ENCODE measurements around the gene SLC6A3.
"Not testable (repeated sequence)": the region's sequence is repeated elsewhere in the genome, so short reads cannot be mapped to it uniquely, and the experiment has no call there.

Gene SLC6A3

DNA sequence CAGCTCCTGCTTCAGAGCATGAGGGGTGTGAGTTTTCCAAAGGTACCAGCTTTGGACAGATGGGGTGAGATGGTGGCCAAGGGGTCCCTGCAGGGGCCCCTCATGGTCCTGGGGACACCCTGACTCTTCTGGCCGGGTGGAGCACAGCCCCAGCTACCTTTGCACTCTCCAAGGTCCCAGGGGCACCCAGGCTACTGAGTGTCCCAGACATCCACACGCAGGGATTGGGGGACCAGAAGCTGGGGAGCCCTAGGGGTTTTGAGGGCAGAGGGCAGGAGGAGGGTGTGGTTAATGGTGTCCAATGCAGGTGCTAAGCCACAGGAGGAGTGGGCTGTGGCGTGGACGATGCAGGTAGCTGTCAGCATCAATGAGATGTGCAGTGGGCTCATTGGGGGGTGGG, 84.4 kb downstream of the SLC6A3 start:
- H3K36me3 ChIP-seq: no peaks in the 10 kb centered on the region
- TF ChIP-seq, protein P1, sequence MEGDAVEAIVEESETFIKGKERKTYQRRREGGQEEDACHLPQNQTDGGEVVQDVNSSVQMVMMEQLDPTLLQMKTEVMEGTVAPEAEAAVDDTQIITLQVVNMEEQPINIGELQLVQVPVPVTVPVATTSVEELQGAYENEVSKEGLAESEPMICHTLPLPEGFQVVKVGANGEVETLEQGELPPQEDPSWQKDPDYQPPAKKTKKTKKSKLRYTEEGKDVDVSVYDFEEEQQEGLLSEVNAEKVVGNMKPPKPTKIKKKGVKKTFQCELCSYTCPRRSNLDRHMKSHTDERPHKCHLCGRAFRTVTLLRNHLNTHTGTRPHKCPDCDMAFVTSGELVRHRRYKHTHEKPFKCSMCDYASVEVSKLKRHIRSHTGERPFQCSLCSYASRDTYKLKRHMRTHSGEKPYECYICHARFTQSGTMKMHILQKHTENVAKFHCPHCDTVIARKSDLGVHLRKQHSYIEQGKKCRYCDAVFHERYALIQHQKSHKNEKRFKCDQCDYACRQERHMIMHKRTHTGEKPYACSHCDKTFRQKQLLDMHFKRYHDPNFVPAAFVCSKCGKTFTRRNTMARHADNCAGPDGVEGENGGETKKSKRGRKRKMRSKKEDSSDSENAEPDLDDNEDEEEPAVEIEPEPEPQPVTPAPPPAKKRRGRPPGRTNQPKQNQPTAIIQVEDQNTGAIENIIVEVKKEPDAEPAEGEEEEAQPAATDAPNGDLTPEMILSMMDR (IDR thresholded peaks at IDR 0.05): no peak
- peaks cover 58% of the 10 kb centered on the region for H3K27me3 ChIP-seq
- H3K4me1 ChIP-seq (ENCODE audit: control insufficient read depth in 1 of 2, insufficient read depth in 1 of 2, low read depth in 1 of 2, low read length in 1 of 2): no peaks in the 10 kb centered on the region
- no peaks in the 10 kb centered on the region for H3K9me3 ChIP-seq
- H3K27ac ChIP-seq: no peak overlapping the region
- H3K4me3 ChIP-seq (ENCODE audit: low read depth in 1 of 2, low read length in 1 of 2): no peak overlapping the region

DNA sequence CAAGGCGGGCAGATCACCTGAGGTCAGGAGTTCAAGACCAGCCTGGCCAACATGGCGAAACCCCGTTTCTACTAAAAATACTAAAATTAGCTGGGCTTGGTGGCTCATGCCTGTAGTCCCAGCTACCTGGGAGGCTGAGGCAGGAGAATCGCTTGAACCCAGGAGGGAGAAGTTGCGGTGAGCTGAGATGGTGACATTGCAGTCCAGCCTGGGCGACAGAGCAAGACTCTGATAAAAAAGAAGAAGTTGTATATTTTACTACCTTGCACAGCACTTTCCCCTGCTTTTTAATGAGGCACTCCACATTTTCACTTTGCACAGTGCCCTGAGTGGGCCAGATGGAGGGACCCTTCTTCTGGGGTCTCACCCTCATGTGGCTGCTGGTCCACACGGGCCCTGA, 84.9 kb downstream of the SLC6A3 start:
- not testable (repeated sequence) for H3K36me3 ChIP-seq; H3K27ac ChIP-seq; H3K9me3 ChIP-seq; H3K4me1 ChIP-seq (ENCODE audit: control insufficient read depth in 1 of 2, insufficient read depth in 1 of 2, low read depth in 1 of 2, low read length in 1 of 2); H3K4me3 ChIP-seq (ENCODE audit: low read depth in 1 of 2, low read length in 1 of 2)
- peaks cover 60% of the 10 kb centered on the region for H3K27me3 ChIP-seq

DNA sequence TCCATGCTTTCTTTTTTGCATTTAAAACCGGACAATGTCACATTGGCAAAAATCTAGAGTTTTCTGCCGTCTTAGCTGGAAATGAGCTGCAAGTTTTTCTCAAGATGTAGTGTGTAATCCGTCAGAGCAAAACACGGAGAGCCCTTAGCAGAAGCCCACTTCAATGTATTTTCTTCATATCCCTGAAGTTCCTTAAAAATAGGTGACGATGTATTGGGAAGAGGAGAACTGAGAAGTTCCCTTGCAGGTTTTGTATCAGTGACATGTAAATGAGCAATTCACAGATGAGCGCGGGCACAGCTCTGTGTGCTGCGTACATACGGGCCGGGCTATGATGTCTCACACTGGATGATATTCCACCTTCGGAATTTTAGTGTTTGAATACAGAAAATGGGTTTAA, 85.5 kb downstream of the SLC6A3 start:
- H3K4me1 ChIP-seq (ENCODE audit: control insufficient read depth in 1 of 2, insufficient read depth in 1 of 2, low read depth in 1 of 2, low read length in 1 of 2): no peaks in the 10 kb centered on the region
- no peak overlapping the region for H3K4me3 ChIP-seq (ENCODE audit: low read depth in 1 of 2, low read length in 1 of 2)
- no peaks in the 10 kb centered on the region for H3K9me3 ChIP-seq
- no peaks in the 10 kb centered on the region for H3K36me3 ChIP-seq
- H3K27ac ChIP-seq: no peak overlapping the region
- peaks cover 61% of the 10 kb centered on the region for H3K27me3 ChIP-seq
- TF ChIP-seq, protein P1 (IDR thresholded peaks at IDR 0.05): no peak

DNA sequence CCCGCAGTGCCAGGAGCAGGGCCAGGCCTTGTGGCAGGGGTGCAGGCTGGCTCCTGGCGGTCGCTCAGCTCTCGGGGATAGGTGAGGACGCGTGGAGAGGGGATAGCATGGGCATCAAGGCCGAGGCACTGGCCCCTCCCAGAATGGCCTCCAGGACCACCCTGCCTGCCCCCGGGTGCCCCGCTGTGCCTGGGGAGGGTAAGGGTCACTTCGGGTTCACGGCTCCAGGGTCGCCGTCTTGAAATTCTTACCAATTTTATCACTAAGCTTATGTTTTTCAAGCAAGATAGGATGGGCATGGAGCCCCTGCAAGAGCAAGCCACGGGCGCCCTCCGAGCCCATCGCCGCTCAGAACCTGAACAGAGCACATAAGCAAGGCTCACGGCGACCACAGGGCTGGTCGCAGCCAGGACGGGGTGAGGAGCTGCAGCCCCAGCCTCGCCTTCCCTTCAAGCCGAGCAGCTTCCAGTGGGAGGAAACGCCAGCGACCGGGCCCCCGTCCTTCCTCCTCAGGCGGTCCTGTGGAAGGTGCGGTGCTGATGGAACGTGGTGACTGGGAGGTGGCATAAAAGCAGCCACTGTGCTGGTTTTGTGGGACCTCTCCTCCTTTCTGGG, 86.1 kb downstream of the SLC6A3 start:
- Histone ChIP-seq H3K9me3 (no peaks in the 10 kb centered on the region), H3K27me3 (peaks cover 59% of the 10 kb centered on the region)
- TF ChIP-seq, protein P1 (IDR thresholded peaks at IDR 0.05): no peak

DNA sequence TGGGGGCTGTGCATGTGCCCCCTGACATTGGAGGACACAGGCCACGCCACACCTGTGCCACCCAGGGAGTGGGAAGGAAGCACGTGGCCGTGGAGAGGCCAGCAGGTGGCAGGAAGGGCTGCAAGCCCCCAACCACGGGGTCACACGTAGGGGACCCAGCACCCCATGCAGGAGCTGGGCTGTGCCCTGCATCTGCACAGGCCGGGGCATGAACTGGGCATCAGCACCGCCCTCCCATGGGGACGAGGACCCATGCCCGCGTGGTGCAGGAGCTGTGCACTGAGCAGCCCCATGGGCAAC, 86.6 kb downstream of the SLC6A3 start:
- H3K27ac ChIP-seq: no peak overlapping the region
- H3K4me1 ChIP-seq (ENCODE audit: control insufficient read depth in 1 of 2, insufficient read depth in 1 of 2, low read depth in 1 of 2, low read length in 1 of 2): no peaks in the 10 kb centered on the region
- H3K9me3 ChIP-seq: no peaks in the 10 kb centered on the region
- H3K36me3 ChIP-seq: no peaks in the 10 kb centered on the region
- peaks cover 58% of the 10 kb centered on the region for H3K27me3 ChIP-seq
- no peak overlapping the region for H3K4me3 ChIP-seq (ENCODE audit: low read depth in 1 of 2, low read length in 1 of 2)
- TF ChIP-seq, protein P1 (IDR thresholded peaks at IDR 0.05): no peak

More for the DNA sequence above, 86.1 kb downstream of the SLC6A3 start:
- no peak overlapping the region for H3K27ac ChIP-seq
- H3K4me3 ChIP-seq (ENCODE audit: low read depth in 1 of 2, low read length in 1 of 2): no peak overlapping the region
- H3K36me3 ChIP-seq: no peaks in the 10 kb centered on the region
- H3K4me1 ChIP-seq (ENCODE audit: control insufficient read depth in 1 of 2, insufficient read depth in 1 of 2, low read depth in 1 of 2, low read length in 1 of 2): no peaks in the 10 kb centered on the region

DNA sequence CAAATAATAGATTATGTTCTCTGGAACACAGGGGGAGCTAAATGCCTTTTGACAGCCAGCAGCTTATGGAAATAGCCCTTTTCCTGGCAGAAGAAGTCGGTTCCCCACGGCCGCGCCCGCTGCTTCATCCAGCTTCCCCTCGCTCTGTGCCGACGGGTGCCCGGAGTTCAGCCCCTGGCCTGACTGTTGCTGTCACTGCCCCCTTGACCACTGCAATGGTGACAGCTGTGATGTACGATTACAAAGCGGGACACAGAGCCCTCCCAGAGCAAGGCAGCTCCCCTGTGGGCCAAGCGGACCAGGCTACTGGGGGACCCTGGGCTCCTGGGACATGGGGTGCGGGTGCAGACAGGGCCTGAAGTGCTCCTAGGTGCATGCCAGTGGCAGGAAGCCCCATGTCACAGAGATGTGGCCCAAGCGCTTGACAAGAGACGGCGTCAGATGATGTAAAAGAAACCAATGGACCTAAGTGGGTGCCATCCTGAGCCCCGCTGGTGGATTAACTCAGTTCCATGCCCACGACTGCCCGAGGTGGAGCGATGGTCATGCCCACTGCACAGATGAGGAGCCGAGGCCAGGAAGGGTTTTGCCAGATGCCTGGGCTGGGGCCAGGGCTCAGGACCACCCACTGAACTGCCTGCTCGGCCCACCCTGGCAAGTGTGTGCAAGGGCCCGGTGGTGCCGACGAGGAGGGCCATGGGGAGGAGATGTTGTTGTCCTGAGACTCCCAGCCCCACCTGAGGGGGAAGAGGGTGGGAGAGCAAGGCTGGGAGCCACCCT, 87.1 kb downstream of the SLC6A3 start:
- H3K4me1 ChIP-seq (ENCODE audit: control insufficient read depth in 1 of 2, insufficient read depth in 1 of 2, low read depth in 1 of 2, low read length in 1 of 2): no peaks in the 10 kb centered on the region
- TF ChIP-seq, protein P1 (IDR thresholded peaks at IDR 0.05): no peak
- H3K4me3 ChIP-seq (ENCODE audit: low read depth in 1 of 2, low read length in 1 of 2): no peak overlapping the region
- H3K27me3 ChIP-seq: peaks cover 53% of the 10 kb centered on the region
- H3K27ac ChIP-seq: no peak overlapping the region
- H3K9me3 ChIP-seq: no peaks in the 10 kb centered on the region
- no peaks in the 10 kb centered on the region for H3K36me3 ChIP-seq
